A673 (cell line): ENCODE results near the gene SDC4. TPM values are rescaled to one million over a fixed set of nuclear protein-coding genes. Genes with fewer than 3 reads are reported as not detected.
"Not testable (repeated sequence)": the region's sequence is repeated elsewhere in the genome, so short reads cannot be mapped to it uniquely, and the experiment has no call there.

ENCODE experiments used
- BruUV-seq: library from RNA; stranded (reverse); fragments of 400-500 nt; replicated peaks from 2 replicates; lab custom pipeline; 2021; lab: Mats Ljungman, UMichigan
- CTCF ChIA-PET: fragments of 300-600 bp; sonication (Branson Sonifier 250); formaldehyde crosslinking; loops from one replicate; lab custom pipeline; 2022; ENCODE audit warnings: antibody characterized with exemption; lab: Charles Lee
- POLR2A ChIA-PET: fragments of 300-600 bp; sonication (Branson Sonifier 250); formaldehyde crosslinking; loops from one replicate; lab custom pipeline; 2022; ENCODE audit warnings: antibody characterized with exemption; ENCODE audit not compliant: low non-redundant PET; lab: Charles Lee
- DNase-seq: peaks from one replicate; pipeline ENCODE4 v3.0.0-alpha.2; 2015; ENCODE audit warnings: low spot score
- H3K27ac ChIP-seq: fragments of 200-600 bp; sonication (generic); 2 replicates; pipeline ENCODE4 v1.5.1; 2016; ENCODE audit warnings: mixed run types, low read depth, mild to moderate bottlenecking, mixed read lengths, antibody characterized with exemption, low read length; ENCODE audit not compliant: poor library complexity, severe bottlenecking
- H3K27me3 ChIP-seq: fragments of 200-600 bp; sonication (generic); replicated peaks from 2 replicates; pipeline ENCODE4 v1.6.1; 2017; ENCODE audit warnings: mixed run types, low read depth, mild to moderate bottlenecking, mixed read lengths, antibody characterized with exemption, low read length; ENCODE audit not compliant: insufficient read depth, poor library complexity
- H3K36me3 ChIP-seq: fragments of 200-600 bp; sonication (generic); 2 replicates; pipeline ENCODE4 v1.6.1; 2016; ENCODE audit warnings: mixed run types, mild to moderate bottlenecking, mixed read lengths, antibody characterized with exemption, low read length; ENCODE audit not compliant: insufficient read depth, poor library complexity, severe bottlenecking
- H3K4me1 ChIP-seq: fragments of 200-600 bp; sonication (generic); 2 replicates; pipeline ENCODE4 v1.6.1; 2017; ENCODE audit warnings: mixed run types, mild to moderate bottlenecking, mixed read lengths, antibody characterized with exemption, low read length; ENCODE audit not compliant: insufficient read depth, poor library complexity, severe bottlenecking
- H3K4me3 ChIP-seq: fragments of 200-600 bp; sonication (generic); 2 replicates; pipeline ENCODE4 v1.5.1; 2016; ENCODE audit warnings: low read depth, mixed run types, mild to moderate bottlenecking, mixed read lengths, low read length; ENCODE audit not compliant: poor library complexity, severe bottlenecking
- H3K9me3 ChIP-seq: fragments of 200-600 bp; sonication (generic); 2 replicates; pipeline ENCODE4 v1.6.1; 2016; ENCODE audit warnings: mixed run types, low read depth, mild to moderate bottlenecking, mixed read lengths, antibody characterized with exemption, low read length; ENCODE audit not compliant: poor library complexity, severe bottlenecking
- EZH2 ChIP-seq: fragments of 200-600 bp; sonication (generic); IDR thresholded peaks from 2 replicates; pipeline ENCODE4 v1.6.1; 2017; ENCODE audit warnings: borderline replicate concordance, low read depth, mild to moderate bottlenecking, mixed read lengths, antibody characterized with exemption, low read length; ENCODE audit not compliant: poor library complexity, severe bottlenecking
- intact Hi-C: fragments of 100-400 bp; cut with micrococcal nuclease; formaldehyde crosslinking; loops from one replicate; pipeline ENCODE4 v1.10.0; 2022; ENCODE audit not compliant: unreplicated experiment
- total RNA-seq: library from RNA; stranded (reverse); gene quantifications from 2 replicates; pipeline ENCODE4 v1.2.3, GENCODE V29; 2021
- TF ChIP-seq, protein P1 (sequence below): fragments of 300-800, 200-600 bp; sonication (generic); conservative IDR thresholded peaks from 2 replicates; pipeline ENCODE4 v1.5.1; 2017; ENCODE audit warnings: low read depth, mild to moderate bottlenecking, antibody characterized with exemption, low read length, moderate library complexity, mixed read lengths

The SDC4 gene
- total RNA-seq, 1 experiment from 2014 or later = 16.3 TPM

DNA sequence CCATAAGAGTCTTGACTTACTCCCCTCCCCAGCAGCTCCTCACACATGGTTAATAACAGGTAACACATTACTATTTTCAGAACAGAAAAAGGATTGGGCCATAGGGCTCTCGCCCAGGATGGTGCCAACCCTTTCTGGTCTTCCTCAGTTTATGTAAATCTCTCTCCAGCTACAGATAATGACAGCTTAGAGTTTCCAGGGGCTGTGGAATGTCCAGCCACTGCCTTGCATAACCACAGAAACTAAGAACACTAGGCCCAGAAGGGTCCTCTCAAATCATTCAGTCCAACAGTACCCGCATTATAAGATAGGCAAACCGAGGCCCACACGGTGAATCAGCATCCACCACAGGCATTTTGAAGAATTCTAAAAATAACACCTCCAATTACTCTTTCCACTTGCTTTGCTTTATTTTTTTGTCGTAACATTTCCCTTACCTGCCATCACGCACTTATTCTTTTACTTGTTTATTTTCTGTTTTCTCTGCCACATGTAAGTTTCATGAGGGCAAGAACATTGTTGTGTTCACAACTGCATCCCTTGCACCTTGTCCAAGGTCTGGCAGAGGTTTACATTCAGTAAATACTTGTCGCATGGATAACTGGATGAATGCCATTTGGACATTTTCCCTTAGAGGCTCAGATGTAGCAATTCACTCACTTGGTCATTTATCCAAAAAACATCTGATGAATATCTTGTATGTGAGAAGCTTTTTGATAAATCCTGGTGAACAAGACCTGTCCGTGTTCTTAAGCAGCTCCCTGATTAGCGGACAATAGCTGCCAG lies 6.4 kb upstream of the SDC4 start:
- Histone ChIP-seq H3K4me1 (peaks cover 6% of the 10 kb centered on the region), H3K4me3 (no peak overlapping the region), H3K36me3 (no peaks in the 10 kb centered on the region), H3K27ac (no peak overlapping the region), H3K9me3 (no peaks in the 10 kb centered on the region), H3K27me3 (no peaks in the 10 kb centered on the region)
- TF ChIP-seq, protein P1, sequence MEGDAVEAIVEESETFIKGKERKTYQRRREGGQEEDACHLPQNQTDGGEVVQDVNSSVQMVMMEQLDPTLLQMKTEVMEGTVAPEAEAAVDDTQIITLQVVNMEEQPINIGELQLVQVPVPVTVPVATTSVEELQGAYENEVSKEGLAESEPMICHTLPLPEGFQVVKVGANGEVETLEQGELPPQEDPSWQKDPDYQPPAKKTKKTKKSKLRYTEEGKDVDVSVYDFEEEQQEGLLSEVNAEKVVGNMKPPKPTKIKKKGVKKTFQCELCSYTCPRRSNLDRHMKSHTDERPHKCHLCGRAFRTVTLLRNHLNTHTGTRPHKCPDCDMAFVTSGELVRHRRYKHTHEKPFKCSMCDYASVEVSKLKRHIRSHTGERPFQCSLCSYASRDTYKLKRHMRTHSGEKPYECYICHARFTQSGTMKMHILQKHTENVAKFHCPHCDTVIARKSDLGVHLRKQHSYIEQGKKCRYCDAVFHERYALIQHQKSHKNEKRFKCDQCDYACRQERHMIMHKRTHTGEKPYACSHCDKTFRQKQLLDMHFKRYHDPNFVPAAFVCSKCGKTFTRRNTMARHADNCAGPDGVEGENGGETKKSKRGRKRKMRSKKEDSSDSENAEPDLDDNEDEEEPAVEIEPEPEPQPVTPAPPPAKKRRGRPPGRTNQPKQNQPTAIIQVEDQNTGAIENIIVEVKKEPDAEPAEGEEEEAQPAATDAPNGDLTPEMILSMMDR = no peak
- no peak for TF ChIP-seq EZH2
- intact Hi-C loops = no loop called here
- no TSS peak for BruUV-seq
- ChIA-PET POLR2A (interaction anchor here (0.9 kb wide), 1 partner anchor 51 kb away, joined by 6 read pairs; no protein-coding TSS in a partner anchor), CTCF (no interaction called here)
- DNase-seq = no peak

DNA sequence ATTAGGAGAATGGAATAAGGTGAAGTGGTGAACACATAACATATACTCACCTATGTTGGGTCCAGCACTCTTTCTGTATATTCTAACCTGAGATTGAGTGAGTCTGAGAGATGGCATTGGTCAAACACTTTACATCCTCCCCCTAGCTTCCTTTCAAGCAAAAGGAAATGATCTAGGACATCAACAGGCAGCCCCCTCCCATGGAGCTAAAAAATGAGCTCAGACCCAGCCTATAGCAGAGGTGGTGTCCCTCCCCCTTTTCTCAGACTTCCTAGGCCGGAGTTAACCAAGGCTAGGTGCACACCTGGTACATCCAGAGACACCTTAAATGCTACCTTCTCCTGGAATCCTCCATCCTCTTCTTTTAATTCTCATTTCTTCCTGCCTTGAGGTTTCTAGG lies 5.5 kb upstream of the SDC4 start:
- Histone ChIP-seq H3K27me3 (no peaks in the 10 kb centered on the region), H3K9me3 (no peaks in the 10 kb centered on the region), H3K4me3 (no peak overlapping the region), H3K36me3 (no peaks in the 10 kb centered on the region), H3K4me1 (peaks cover 10% of the 10 kb centered on the region), H3K27ac (no peak overlapping the region)
- no peak for DNase-seq
- TF ChIP-seq EZH2 = no peak
- TF ChIP-seq, protein P1 = no peak
- ChIA-PET CTCF (no interaction called here), POLR2A (no interaction called here)
- intact Hi-C loops = no loop called here
- no TSS peak for BruUV-seq

DNA sequence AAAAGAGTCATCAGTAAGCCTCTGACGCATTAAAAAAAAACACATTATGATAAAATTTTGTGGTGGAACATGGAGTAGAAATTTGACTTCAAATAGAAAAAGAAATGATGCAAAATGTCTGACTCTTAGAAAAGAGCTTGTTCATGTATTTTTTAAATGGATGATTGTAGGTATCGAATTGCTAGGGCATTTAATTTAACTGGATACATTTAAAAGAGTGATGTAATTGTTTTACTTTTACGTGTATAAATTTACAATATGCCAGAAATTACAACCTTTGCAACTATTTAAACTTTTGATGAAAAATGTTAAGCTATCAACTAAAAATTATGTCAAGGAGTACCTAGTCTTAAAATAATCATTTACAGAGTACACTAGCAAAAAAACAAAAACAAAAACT lies 4.5 kb upstream of the SDC4 start:
- no TSS peak for BruUV-seq
- no peaks in the 10 kb centered on the region for H3K27me3 ChIP-seq
- POLR2A ChIA-PET = no interaction called here
- H3K4me3 ChIP-seq = no peak overlapping the region
- peaks cover 8% of the 10 kb centered on the region for H3K4me1 ChIP-seq
- no peaks in the 10 kb centered on the region for H3K36me3 ChIP-seq
- TF ChIP-seq, protein P1 = no peak
- intact Hi-C loops = no loop called here
- no peak for DNase-seq
- no peak overlapping the region for H3K27ac ChIP-seq
- no peaks in the 10 kb centered on the region for H3K9me3 ChIP-seq
- CTCF ChIA-PET = interaction anchor here (0.7 kb wide), 1 partner anchor 9 kb away, joined by 3 read pairs; no protein-coding TSS in a partner anchor

DNA sequence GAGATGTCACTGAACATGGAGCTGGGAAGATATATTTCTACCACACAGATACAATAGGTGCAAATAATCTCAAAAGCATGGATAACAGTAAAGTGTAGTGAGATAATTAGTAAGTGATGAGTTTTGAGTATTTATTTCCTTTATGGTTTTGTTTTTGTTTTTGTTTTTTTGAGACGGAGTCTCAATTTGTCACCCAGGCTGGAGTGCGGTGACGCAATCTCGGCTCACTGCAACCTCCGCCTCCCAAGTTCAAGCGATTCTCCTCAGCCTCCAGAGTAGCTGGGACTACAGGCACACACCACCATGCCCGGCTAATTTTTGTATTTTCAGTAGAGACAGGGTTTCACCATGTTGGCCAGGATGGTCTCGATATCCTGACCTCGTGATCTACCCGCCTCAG lies 2.6 kb upstream of the SDC4 start:
- H3K27ac ChIP-seq, POLR2A ChIA-PET, DNase-seq, H3K27me3 ChIP-seq, H3K9me3 ChIP-seq, H3K4me3 ChIP-seq, intact Hi-C loops, BruUV-seq, H3K36me3 ChIP-seq, CTCF ChIA-PET: not testable (repeated sequence)
- peaks cover 23% of the 10 kb centered on the region for H3K4me1 ChIP-seq
